Measurements from ENCODE around the gene SYNDIG1L. TPM values are rescaled to one million over a fixed set of nuclear protein-coding genes. Genes with fewer than 3 reads are reported as not detected.

The SYNDIG1L gene
- total RNA-seq, 1 experiment from 2014 or later, result 0.33 TPM

DNA sequence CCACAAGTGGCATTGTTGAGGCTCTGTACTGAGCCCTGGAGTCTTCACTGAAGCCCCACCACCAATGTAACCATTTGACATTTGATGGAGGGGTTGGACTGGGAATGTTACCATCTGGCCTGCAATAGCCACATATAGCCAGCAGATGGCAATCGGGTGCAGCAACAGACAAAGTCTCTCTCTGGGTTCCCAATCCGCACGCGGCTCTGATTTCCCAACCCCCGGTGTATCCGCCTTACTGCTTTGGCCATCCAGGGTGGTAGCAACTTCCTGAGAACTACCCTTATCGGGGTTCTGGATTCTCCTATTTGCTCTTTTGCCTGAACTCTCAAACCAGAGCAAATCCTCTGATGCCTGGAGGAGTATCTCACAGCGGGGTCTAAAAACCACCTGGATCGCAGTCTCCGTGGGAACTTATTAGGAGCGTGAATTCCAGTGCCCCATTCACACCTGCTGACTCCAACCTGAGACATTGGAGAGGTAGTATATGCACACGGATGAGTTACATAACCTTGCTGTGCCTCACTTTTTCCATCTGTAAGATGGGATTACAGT, 63.6 kb downstream of the SYNDIG1L start:
- Histone ChIP-seq H3K9me3 (ENCODE audit: control insufficient read depth, low read depth, low read length) (no peaks in the 10 kb centered on the region), H4K5ac (ENCODE audit: insufficient read length, low read depth, low read length) (no peak overlapping the region), H4K91ac (ENCODE audit: insufficient read length, low read depth, low read length) (no peak overlapping the region), H3K79me2 (ENCODE audit: insufficient read depth, low read length) (peaks cover 16% of the 10 kb centered on the region; the same call in 1 of the 2 replicates), H2BK15ac (ENCODE audit: low read depth, low read length) (no peak overlapping the region), H4K8ac (replicated peaks; ENCODE audit: insufficient read length, low read depth, low read length) (no peak overlapping the region), H2AK5ac (ENCODE audit: insufficient read length, low read length) (no peak overlapping the region), H2BK120ac (ENCODE audit: low read depth, low read length, poor library complexity, severe bottlenecking) (no peak overlapping the region), H3K27ac (ENCODE audit: insufficient read length, low read depth, low read length) (no peak overlapping the region), H3K18ac (ENCODE audit: insufficient read length, low read depth, low read length) (no peak overlapping the region), H3K79me1 (ENCODE audit: insufficient read depth, low read depth, low read length, poor library complexity, severe bottlenecking) (peaks cover 3% of the 10 kb centered on the region), H2BK12ac (ENCODE audit: insufficient read length, low read depth, low read length) (no peak overlapping the region), H2BK5ac (ENCODE audit: insufficient read length, low read length) (no peak overlapping the region), H3K23ac (ENCODE audit: insufficient read length, low read depth, low read length) (no peak overlapping the region), H2BK20ac (ENCODE audit: low read depth, low read length, poor library complexity, severe bottlenecking) (no peak overlapping the region), H3K14ac (ENCODE audit: insufficient read depth, low read length) (no peak overlapping the region), H3K4me1 (ENCODE audit: insufficient read depth, low read length) (peaks cover 3% of the 10 kb centered on the region; the same call in 1 of the 2 replicates), H3K9ac (ENCODE audit: extremely low read depth, insufficient read length, low read length) (no peak overlapping the region), H4K20me1 (ENCODE audit: control insufficient read depth, insufficient read depth, insufficient read length) (no peaks in the 10 kb centered on the region), H2AFZ (ENCODE audit: low read length) (no peak overlapping the region), H3K56ac (ENCODE audit: insufficient read length, low read depth, low read length) (no peak overlapping the region), H3K4ac (ENCODE audit: low read depth, low read length) (no peak overlapping the region), H3K4me2 (ENCODE audit: insufficient read depth, insufficient read length, low read length) (no peak overlapping the region), H3T11ph (ENCODE audit: low read length) (no peak overlapping the region), H3K23me2 (ENCODE audit: insufficient read length, low read depth, low read length, poor library complexity, severe bottlenecking) (no peaks in the 10 kb centered on the region), H3K27me3 (ENCODE audit: insufficient read depth, low read length) (no peaks in the 10 kb centered on the region)
- Mint-ChIP-seq H3K4me1 (peaks cover 47 to 57% of the 10 kb centered on the region in 2 experiments), H3K4me3 (no peak overlapping the region; a peak in 1 of 5 replicates), H3K27me3 (ENCODE audit: low read depth) (no peaks in the 10 kb centered on the region), H3K27ac (peak overlapping the region; percentile 71 to 94 (median 78)), H3K9me3 (no peaks in the 10 kb centered on the region), H3K36me3 (ENCODE audit: insufficient read depth in 1 of 3, low read depth in 3 of 3) (peaks cover 20 to 45% (median 33%) of the 10 kb centered on the region in 3 experiments)
- no CpG with 5 or more reads among the region's 12 CpGs for WGBS (ENCODE audit: extremely low coverage, insufficient read length, low lambda C conversion rate)
- TF ChIP-seq, protein P1, sequence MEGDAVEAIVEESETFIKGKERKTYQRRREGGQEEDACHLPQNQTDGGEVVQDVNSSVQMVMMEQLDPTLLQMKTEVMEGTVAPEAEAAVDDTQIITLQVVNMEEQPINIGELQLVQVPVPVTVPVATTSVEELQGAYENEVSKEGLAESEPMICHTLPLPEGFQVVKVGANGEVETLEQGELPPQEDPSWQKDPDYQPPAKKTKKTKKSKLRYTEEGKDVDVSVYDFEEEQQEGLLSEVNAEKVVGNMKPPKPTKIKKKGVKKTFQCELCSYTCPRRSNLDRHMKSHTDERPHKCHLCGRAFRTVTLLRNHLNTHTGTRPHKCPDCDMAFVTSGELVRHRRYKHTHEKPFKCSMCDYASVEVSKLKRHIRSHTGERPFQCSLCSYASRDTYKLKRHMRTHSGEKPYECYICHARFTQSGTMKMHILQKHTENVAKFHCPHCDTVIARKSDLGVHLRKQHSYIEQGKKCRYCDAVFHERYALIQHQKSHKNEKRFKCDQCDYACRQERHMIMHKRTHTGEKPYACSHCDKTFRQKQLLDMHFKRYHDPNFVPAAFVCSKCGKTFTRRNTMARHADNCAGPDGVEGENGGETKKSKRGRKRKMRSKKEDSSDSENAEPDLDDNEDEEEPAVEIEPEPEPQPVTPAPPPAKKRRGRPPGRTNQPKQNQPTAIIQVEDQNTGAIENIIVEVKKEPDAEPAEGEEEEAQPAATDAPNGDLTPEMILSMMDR (conservative IDR thresholded peaks at IDR 0.05), result peak; percentile 97
- DNase-seq, result peak; percentile 92
